Stomach (tissue), 4 donors: ENCODE data around the gene PKD1L1.

Experiments
- CTCF ChIP-seq, 7 experiments: fragments of 450-650 bp in 4 of 7; fragments of 200-600 bp in 3 of 7; sonication (generic) in 3 of 7; IDR thresholded peaks; one replicate each; pipeline ENCODE4 v1.5.1; 2016 to 2019; ENCODE audit warnings: antibody characterized with exemption in 7 of 7, control low read depth in 2 of 7, mild to moderate bottlenecking in 1 of 7
- POLR2A ChIP-seq, 4 donors: fragments of 450-650 bp; IDR thresholded peaks; one replicate each; pipeline ENCODE4 v1.6.1; 2016; ENCODE audit warnings: antibody characterized with exemption in 4 of 4, control low read depth in 2 of 4, mild to moderate bottlenecking in 1 of 4, moderate library complexity in 1 of 4

GRCh38 chr7:47818796-47819606 is 129.3 kb downstream of the PKD1L1 start:
- TF ChIP-seq POLR2A (IDR thresholded peaks at IDR 0.05) (no peak), CTCF (IDR thresholded peaks at IDR 0.05) (peak in 5 of 7 experiments; percentile 88 to 93 (median 90))
